GM12801 (cell line): Measurements from ENCODE around the gene TNFRSF1B.

Experiments
- CTCF ChIP-seq: IDR thresholded peaks from one replicate; pipeline ENCODE4 v1.5.1; 2011; ENCODE audit warnings: control low read depth; ENCODE audit not compliant: insufficient read length; ENCODE audit errors: extremely low read depth

The TNFRSF1B gene

DNA sequence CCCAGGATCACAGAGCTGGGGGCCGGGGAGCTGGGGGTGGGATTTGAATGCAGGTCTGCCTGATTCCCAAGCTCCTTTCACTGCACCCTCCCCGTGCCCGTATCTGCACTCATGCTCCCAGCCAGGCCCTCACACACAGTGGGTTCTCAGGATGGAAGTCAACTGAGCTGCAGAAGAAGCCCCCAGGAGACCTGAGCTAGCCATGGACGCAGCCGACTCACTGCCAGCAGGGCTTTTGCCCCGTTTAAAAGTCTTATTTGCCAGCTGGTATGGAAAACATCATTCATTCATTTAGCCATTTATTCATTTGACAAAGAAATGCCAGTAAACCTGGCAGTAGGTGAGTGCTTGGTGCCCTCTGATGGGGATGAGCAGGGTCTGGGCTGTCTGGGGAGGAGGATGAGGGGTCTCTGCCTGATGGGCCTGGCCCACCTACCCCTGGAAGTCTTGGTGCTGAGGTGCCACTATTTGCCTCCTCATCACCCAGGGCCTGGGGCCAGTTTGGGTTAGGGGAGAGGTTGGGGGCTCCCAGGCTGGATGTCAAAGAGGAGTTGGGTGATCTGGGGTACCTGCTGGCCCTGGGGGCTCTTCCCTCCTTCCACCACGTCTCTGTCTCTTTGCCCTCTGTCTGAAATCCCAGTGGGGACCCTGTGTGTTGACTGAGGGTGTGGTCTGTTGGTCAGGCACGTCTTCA is 2.8 kb downstream of the TNFRSF1B start:
- no peak for TF ChIP-seq CTCF

DNA sequence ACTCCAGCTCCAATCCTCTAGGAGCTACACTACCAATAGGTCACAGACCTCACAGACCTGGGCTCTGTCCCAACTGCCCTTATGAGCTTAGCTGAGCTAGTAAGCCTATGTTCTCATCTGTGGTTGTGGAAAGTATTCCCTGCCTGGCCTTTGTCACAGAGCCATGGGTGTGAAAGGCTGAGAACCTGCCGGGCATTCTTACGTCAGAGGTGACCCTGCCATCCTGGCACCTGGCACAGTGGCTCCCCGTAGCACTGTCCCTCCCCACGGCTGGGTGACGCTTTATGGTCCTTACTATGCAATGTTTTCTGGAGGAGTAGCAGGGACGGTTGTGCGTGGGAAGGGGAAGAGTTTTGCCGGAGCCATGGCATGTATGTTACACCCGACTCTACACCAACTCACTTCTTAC is 3.5 kb downstream of the TNFRSF1B start:
- TF ChIP-seq CTCF: no peak

DNA sequence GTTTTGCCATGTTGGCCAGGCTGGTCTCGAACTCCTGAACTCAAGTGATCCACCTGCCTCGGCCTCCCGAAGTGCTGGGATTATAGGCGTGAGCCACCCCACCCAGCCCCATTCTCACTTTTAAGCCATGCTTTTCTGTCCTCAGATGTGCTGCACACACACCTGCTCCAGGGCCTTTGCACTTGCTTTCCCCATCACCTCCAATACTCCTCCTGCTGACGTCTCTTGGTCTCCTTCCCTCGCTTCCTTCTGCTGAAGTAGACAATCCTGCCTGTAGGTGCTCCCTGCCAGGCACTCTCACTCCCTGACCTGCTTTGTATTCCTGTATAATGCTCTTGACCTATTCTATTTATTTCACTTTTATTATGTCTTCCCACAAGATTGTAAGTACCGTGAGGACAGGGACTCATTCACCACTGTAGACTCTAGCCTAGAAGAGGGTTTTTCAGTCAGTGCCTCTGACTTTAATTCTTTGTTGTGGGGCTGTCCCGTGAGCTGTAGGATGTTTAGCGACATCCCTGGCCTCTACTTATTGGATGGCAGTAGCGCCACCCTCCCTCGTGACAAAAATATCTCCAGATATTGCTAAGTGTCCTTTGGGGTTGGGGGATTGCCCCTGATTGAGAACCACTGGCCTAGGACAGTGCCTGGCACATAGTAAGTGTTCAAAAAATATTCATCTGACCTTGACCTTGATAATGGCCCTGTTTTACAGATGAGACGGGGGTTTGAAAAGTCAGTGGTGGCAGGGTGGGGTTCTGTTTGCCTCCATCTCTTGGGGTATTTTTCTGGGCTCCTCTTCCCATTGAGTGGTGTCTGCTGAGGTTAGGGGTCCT is 4.6 kb downstream of the TNFRSF1B start:
- TF ChIP-seq CTCF: no peak

- no peak for TF ChIP-seq CTCF
Measured at GRCh38 chr1:12172042-12172851, 5.5 kb downstream of the TNFRSF1B start.

GRCh38 chr1:12173041-12173509 is 6.3 kb downstream of the TNFRSF1B start:
- no peak for TF ChIP-seq CTCF

DNA sequence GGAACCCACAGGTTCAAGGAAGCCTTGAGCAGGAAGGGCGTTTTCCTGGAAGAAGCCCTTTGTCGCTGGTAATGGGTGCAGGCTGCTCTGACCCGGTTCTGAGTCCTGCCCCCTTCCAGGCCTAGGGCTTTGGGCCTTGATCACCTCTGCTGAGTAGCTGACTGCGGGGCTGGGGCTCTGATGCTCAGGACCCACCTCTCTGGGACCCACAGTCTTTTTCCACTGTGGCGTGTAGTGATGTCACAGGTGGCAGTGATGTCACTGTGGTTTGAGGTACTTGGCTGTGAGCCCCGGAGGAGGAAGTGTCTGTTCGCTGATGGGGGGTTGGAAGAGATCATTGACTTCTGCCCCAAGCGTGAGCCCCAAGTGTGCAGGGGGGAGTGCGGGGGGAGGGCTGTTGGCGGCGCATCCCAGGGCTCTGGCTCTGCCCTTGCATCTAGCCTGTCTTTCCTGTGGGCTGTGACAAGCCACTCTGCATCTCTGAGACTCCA is 6.9 kb downstream of the TNFRSF1B start:
- no peak for TF ChIP-seq CTCF
